HFF-Myc (cell line): ENCODE measurements around the gene SLC26A2.
A peak's percentile ranks its signal among the peaks of the same experiment; 100 is the strongest.

Experiments used
- DNase-seq: peaks from one replicate; pipeline ENCODE4 v3.0.0-alpha.2; 2011; ENCODE audit warnings: low read depth; ENCODE audit errors: extremely low read depth
- H3K4me3 ChIP-seq: replicated peaks from 2 replicates; pipeline ENCODE4 v1.5.1; 2011; ENCODE audit warnings: low read depth, mild to moderate bottlenecking, control low read depth, low read length
- CTCF ChIP-seq: IDR thresholded peaks from 2 replicates; pipeline ENCODE4 v1.5.1; 2012; ENCODE audit warnings: mild to moderate bottlenecking, low read depth, low read length, control low read depth; ENCODE audit errors: missing control alignments

The SLC26A2 gene

GRCh38 chr5:149993471-149993870 is 32.9 kb downstream of the SLC26A2 start:
- no peak overlapping the region for H3K4me3 ChIP-seq
- TF ChIP-seq CTCF = no peak
- DNase-seq = no peak

- TF ChIP-seq CTCF = no peak
- H3K4me3 ChIP-seq = no peak overlapping the region
- DNase-seq = no peak
Observed at GRCh38 chr5:149995385-149996204, 35.0 kb downstream of the SLC26A2 start.

- no peak overlapping the region for H3K4me3 ChIP-seq
- no peak for DNase-seq
- TF ChIP-seq CTCF = no peak
Observed at GRCh38 chr5:149996205-149996890, 35.8 kb downstream of the SLC26A2 start.

- no peak for TF ChIP-seq CTCF
- DNase-seq = no peak
- no peak overlapping the region for H3K4me3 ChIP-seq
Observed at GRCh38 chr5:149998281-149998680, 37.7 kb downstream of the SLC26A2 start.

GRCh38 chr5:149999359-149999758 is 38.8 kb downstream of the SLC26A2 start:
- no peak for TF ChIP-seq CTCF
- DNase-seq = no peak
- peak overlapping the region; percentile 62 for H3K4me3 ChIP-seq

- no peak for TF ChIP-seq CTCF
- H3K4me3 ChIP-seq = peak overlapping the region; percentile 62
- DNase-seq = no peak
Observed at GRCh38 chr5:149999866-150000255, 39.3 kb downstream of the SLC26A2 start.
